ENCODE measurements around the gene TFEB.

DNA sequence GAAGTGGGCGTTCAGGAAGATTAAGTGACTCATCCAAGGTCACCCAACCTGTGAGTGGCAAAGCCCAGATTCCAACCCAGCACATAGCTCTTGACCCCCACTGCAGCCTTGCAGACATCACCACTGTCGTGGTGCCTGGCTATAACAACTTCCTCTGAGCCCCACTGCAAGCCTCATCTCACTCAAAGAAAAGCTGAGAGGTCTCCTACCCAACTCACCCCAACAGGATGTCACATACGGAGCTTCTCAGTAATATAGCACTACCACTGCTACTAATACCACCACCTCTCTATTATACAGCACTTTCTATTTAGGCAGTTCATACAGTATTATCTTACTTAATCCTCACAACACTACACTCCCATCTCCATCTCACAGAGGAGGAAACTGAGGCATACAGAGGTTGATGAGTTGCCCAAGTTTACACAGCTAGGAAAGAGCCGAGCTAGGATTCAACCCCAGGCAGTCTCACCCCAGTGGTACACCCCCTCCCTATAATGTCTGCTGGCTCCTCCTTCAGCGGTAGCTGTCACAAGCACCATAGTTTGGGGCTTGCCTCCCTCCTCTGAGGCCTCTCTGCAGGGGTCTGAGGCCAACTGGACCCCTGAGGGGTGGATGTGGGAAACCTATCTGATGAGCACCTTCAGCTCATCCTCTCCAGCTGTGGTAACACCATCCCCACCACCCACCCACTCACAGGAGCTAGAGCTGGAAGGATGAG lies 19.5 kb downstream of the TFEB start:
- TF ChIP-seq, protein P1, sequence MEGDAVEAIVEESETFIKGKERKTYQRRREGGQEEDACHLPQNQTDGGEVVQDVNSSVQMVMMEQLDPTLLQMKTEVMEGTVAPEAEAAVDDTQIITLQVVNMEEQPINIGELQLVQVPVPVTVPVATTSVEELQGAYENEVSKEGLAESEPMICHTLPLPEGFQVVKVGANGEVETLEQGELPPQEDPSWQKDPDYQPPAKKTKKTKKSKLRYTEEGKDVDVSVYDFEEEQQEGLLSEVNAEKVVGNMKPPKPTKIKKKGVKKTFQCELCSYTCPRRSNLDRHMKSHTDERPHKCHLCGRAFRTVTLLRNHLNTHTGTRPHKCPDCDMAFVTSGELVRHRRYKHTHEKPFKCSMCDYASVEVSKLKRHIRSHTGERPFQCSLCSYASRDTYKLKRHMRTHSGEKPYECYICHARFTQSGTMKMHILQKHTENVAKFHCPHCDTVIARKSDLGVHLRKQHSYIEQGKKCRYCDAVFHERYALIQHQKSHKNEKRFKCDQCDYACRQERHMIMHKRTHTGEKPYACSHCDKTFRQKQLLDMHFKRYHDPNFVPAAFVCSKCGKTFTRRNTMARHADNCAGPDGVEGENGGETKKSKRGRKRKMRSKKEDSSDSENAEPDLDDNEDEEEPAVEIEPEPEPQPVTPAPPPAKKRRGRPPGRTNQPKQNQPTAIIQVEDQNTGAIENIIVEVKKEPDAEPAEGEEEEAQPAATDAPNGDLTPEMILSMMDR (IDR thresholded peaks at IDR 0.05) = no peak
- TF ChIP-seq POLR2A (IDR thresholded peaks at IDR 0.05) = no peak
- no peak for TF ChIP-seq EP300 (IDR thresholded peaks at IDR 0.05)

All from ovary (tissue), 3 donors.